GM23338 (cell line): ENCODE results near the gene MAPRE2. TPM values are rescaled to one million over a fixed set of nuclear protein-coding genes. Genes with fewer than 3 reads are reported as not detected.

Experiments
- ATAC-seq: fragments of 200-7000 bp; cut with Tn5 transposase; 3 replicates; pipeline ENCODE4 v1.9.1; 2020
- DNase-seq: peaks from one replicate; pipeline ENCODE4 v3.0.0-alpha.2; 2015; ENCODE audit warnings: low spot score
- H2AFZ ChIP-seq: fragments of 200-600 bp; sonication (generic); 2 replicates; pipeline ENCODE4 v1.8.0; 2016; ENCODE audit warnings: antibody characterized with exemption, mild to moderate bottlenecking, moderate library complexity
- H3F3A ChIP-seq: fragments of 200-600 bp; sonication (generic); replicated peaks from 2 replicates; pipeline ENCODE4 v1.8.0; 2017; ENCODE audit warnings: antibody characterized with exemption, mixed run types, low read depth
- H3K27ac ChIP-seq: fragments of 200-600 bp; sonication (generic); 2 replicates; pipeline ENCODE4 v1.6.1; 2016; ENCODE audit warnings: low read depth
- H3K27me3 ChIP-seq: fragments of 200-600 bp; sonication (generic); 2 replicates; pipeline ENCODE4 v1.8.0; 2016; ENCODE audit warnings: mild to moderate bottlenecking, mixed run types, moderate library complexity; ENCODE audit not compliant: insufficient read depth
- H3K36me3 ChIP-seq: fragments of 200-600 bp; sonication (generic); 2 replicates; pipeline ENCODE4 v1.8.0; 2016; ENCODE audit warnings: mild to moderate bottlenecking; ENCODE audit not compliant: insufficient read depth
- H3K4me1 ChIP-seq: fragments of 200-600 bp; sonication (generic); 2 replicates; pipeline ENCODE4 v1.8.0; 2016; ENCODE audit warnings: mild to moderate bottlenecking, moderate library complexity; ENCODE audit not compliant: insufficient read depth
- H3K4me2 ChIP-seq: fragments of 200-600 bp; sonication (generic); 2 replicates; pipeline ENCODE4 v1.7.1; 2017; ENCODE audit warnings: mixed run types
- H3K4me3 ChIP-seq: fragments of 200-600 bp; sonication (generic); 2 replicates; pipeline ENCODE4 v1.6.1; 2016; ENCODE audit warnings: mixed run types
- H3K79me2 ChIP-seq: fragments of 200-600 bp; sonication (generic); replicated peaks from 2 replicates; pipeline ENCODE4 v1.8.0; 2017; ENCODE audit warnings: mild to moderate bottlenecking; ENCODE audit not compliant: insufficient read depth
- H3K9me2 ChIP-seq: fragments of 200-600 bp; sonication (generic); 2 replicates; pipeline ENCODE4 v1.8.0; 2017; ENCODE audit not compliant: insufficient read depth
- H4K20me1 ChIP-seq: fragments of 200-600 bp; sonication (generic); replicated peaks from 2 replicates; pipeline ENCODE4 v1.8.0; 2017; ENCODE audit warnings: mild to moderate bottlenecking; ENCODE audit not compliant: insufficient read depth
- H3K27ac Mint-ChIP-seq: 2 replicates; pipeline ENCODE4 v1.8.0; 2020; ENCODE audit warnings: inconsistent platforms, mild to moderate bottlenecking, moderate library complexity, mixed read lengths
- H3K27me3 Mint-ChIP-seq: 3 replicates; pipeline ENCODE4 v1.8.0; 2022; ENCODE audit warnings: low read depth, mild to moderate bottlenecking, moderate library complexity, mixed read lengths, inconsistent platforms; ENCODE audit not compliant: insufficient read depth, poor library complexity
- H3K36me3 Mint-ChIP-seq: 3 replicates; pipeline ENCODE4 v1.8.0; 2021; ENCODE audit warnings: low read depth, mild to moderate bottlenecking, inconsistent platforms, moderate library complexity, mixed read lengths
- H3K4me1 Mint-ChIP-seq: 3 replicates; pipeline ENCODE4 v1.8.0; 2020; ENCODE audit warnings: mild to moderate bottlenecking, inconsistent platforms, mixed read lengths
- H3K4me3 Mint-ChIP-seq: 3 replicates; pipeline ENCODE4 v1.8.0; 2021; ENCODE audit warnings: moderate library complexity, mild to moderate bottlenecking, inconsistent platforms, mixed read lengths
- H3K9me3 Mint-ChIP-seq: 3 replicates; pipeline ENCODE4 v1.8.0; 2020; ENCODE audit warnings: moderate library complexity, mild to moderate bottlenecking, inconsistent platforms, mixed read lengths
- CREB1 ChIP-seq: fragments of 250-450 bp; sonication (Bioruptor Pico); IDR thresholded peaks from 2 replicates; pipeline ENCODE4 v1.5.0; 2020; ENCODE audit warnings: low read depth, mild to moderate bottlenecking, moderate library complexity
- CTCF ChIP-seq, 2 experiments: fragments of 200-600 bp in 1 of 2; sonication (generic) in 1 of 2; conservative IDR thresholded peaks; 2 replicates each; pipeline versions ENCODE4 v1.5.1 to v1.6.1; 2016 to 2017; ENCODE audit warnings: antibody characterized with exemption in 2 of 2, low read depth in 2 of 2, mild to moderate bottlenecking in 2 of 2, moderate library complexity in 1 of 2
- ETS1 ChIP-seq: IDR thresholded peaks from 2 replicates; pipeline ENCODE4 v1.6.1; 2016; ENCODE audit warnings: antibody characterized with exemption
- EZH2phosphoT487 ChIP-seq: fragments of 200-600 bp; sonication (generic); IDR thresholded peaks from one replicate; pipeline ENCODE4 v1.8.1; 2018; ENCODE audit warnings: antibody characterized with exemption; ENCODE audit not compliant: unreplicated experiment
- POLR2AphosphoS5 ChIP-seq: IDR thresholded peaks from 2 replicates; pipeline ENCODE4 v1.6.1; 2016; ENCODE audit warnings: antibody characterized with exemption, low read depth
- STAT1 ChIP-seq: IDR thresholded peaks from one replicate; pipeline ENCODE4 v1.6.1; 2016; ENCODE audit warnings: antibody characterized with exemption; ENCODE audit not compliant: unreplicated experiment
- ZNF114 ChIP-seq: fragments of 250-450 bp; sonication (Bioruptor Pico); IDR thresholded peaks from 2 replicates; pipeline ENCODE4 v1.5.0; 2020; ENCODE audit warnings: mild to moderate bottlenecking, moderate library complexity
- ZNF331 ChIP-seq: fragments of 250-450 bp; sonication (Bioruptor Pico); IDR thresholded peaks from 2 replicates; pipeline ENCODE4 v1.5.0; 2020; ENCODE audit warnings: low read depth, mild to moderate bottlenecking, moderate library complexity
- ZNF462 ChIP-seq: fragments of 250-450 bp; sonication (Bioruptor Pico); IDR thresholded peaks from 2 replicates; pipeline ENCODE4 v1.5.0; 2020; ENCODE audit warnings: mild to moderate bottlenecking, moderate library complexity
- polyA plus RNA-seq: library from polyadenylated mRNA; unstranded; fragments of >200 nt; fragmentation: Nextera tagmentation; extraction: Ambion mirVana; gene quantifications from 2 replicates; pipeline ENCODE4 v1.2.1, GENCODE V29; 2016
- total RNA-seq: library from RNA; depleted of rRNA; stranded (reverse); fragments of >200 nt; shearing (Covaris generic); gene quantifications from 2 replicates; pipeline ENCODE4 v1.2.3, GENCODE V29; 2014

MAPRE2 gene
- total and polyA plus RNA-seq, 2 experiments from 2014 or later, result 17.8 to 40.4 TPM

GRCh38 chr18:35142275-35142615 is 101.0 kb downstream of the MAPRE2 start:
- DNase-seq, result no peak
- H3K4me1 ChIP-seq, result peaks cover 8% of the 10 kb centered on the region; the same call in 1 of the 2 replicates

More at GRCh38 chr18:35142275-35142615, 101.0 kb downstream of the MAPRE2 start:
- Histone ChIP-seq H3K27ac (no peak overlapping the region), H3F3A (no peaks in the 10 kb centered on the region), H3K4me3 (no peak overlapping the region), H3K9me2 (no peaks in the 10 kb centered on the region), H3K36me3 (no peaks in the 10 kb centered on the region), H2AFZ (no peak overlapping the region), H3K79me2 (no peaks in the 10 kb centered on the region), H3K4me2 (no peak overlapping the region), H3K27me3 (no peaks in the 10 kb centered on the region), H4K20me1 (no peaks in the 10 kb centered on the region)
- Mint-ChIP-seq H3K27me3 (peaks cover 3% of the 10 kb centered on the region), H3K4me1 (peaks cover 19% of the 10 kb centered on the region), H3K27ac (no peak overlapping the region), H3K4me3 (no peak overlapping the region), H3K36me3 (peaks cover 14% of the 10 kb centered on the region), H3K9me3 (no peaks in the 10 kb centered on the region)
- ATAC-seq, result no peak
- TF ChIP-seq ZNF462 (CRISPR knock-in tag), result no peak
- TF ChIP-seq STAT1, result no peak
- no peak for TF ChIP-seq CTCF (conservative IDR thresholded peaks at IDR 0.05; ENCODE audit: low read depth in 2 of 2)
- no peak for TF ChIP-seq ETS1
- TF ChIP-seq ZNF114 (CRISPR knock-in tag), result no peak
- TF ChIP-seq ZNF331 (CRISPR knock-in tag), result no peak
- TF ChIP-seq EZH2phosphoT487, result no peak
- no peak for TF ChIP-seq CREB1 (CRISPR knock-in tag)
- no peak for TF ChIP-seq POLR2AphosphoS5
